GM12878 (cell line): ENCODE results near the gene HDAC5.

ENCODE experiments used
- BCL11A ChIP-seq: IDR thresholded peaks from 2 replicates; pipeline ENCODE4 v1.6.1; 2011; ENCODE audit warnings: low read depth, low read length
- BHLHE40 ChIP-seq, 2 experiments: fragments of 450-650 bp in 1 of 2; IDR thresholded peaks; 2 replicates each; pipeline ENCODE4 v1.6.1; 2011 to 2017; ENCODE audit warnings: low read depth in 2 of 2, borderline replicate concordance in 1 of 2, improper control_type of control experiment in 1 of 2, low read length in 1 of 2, mild to moderate bottlenecking in 1 of 2
- EZH2 ChIP-seq: IDR thresholded peaks from 2 replicates; pipeline ENCODE4 v1.6.1; 2012; ENCODE audit warnings: low read depth, mild to moderate bottlenecking, control low read depth, inconsistent platforms, low read length, borderline replicate concordance; ENCODE audit not compliant: control insufficient read depth
- HDAC6 ChIP-seq: fragments of 200-600 bp; sonication (generic); IDR thresholded peaks from one replicate; pipeline ENCODE4 v1.8.0; 2017; ENCODE audit warnings: antibody characterized with exemption; ENCODE audit not compliant: unreplicated experiment
- POLR2A ChIP-seq: IDR thresholded peaks from 2 replicates; pipeline ENCODE4 v1.6.1; 2011; ENCODE audit warnings: low read depth, mild to moderate bottlenecking, low read length
- POLR2AphosphoS2 ChIP-seq: IDR thresholded peaks from 2 replicates; pipeline ENCODE4 v1.6.1; 2011; ENCODE audit warnings: low read depth, mild to moderate bottlenecking, low read length, improper control_type of control experiment, moderate library complexity
- RFX5 ChIP-seq: IDR thresholded peaks from 2 replicates; pipeline ENCODE4 v1.6.1; 2011; ENCODE audit warnings: low read depth, low read length, improper control_type of control experiment
- SIN3A ChIP-seq: IDR thresholded peaks from 2 replicates; pipeline ENCODE4 v1.6.1; 2012; ENCODE audit warnings: low read depth, low read length, improper control_type of control experiment
- ZBED1 ChIP-seq: IDR thresholded peaks from 2 replicates; pipeline ENCODE4 v1.6.1; 2016; ENCODE audit warnings: borderline replicate concordance

GRCh38 chr17:44066204-44066930, 57.1 kb downstream of the HDAC5 start, which contains the start of gene LSM12:
- no peak; the same call in 1 of the 2 replicates for TF ChIP-seq SIN3A
- no peak for TF ChIP-seq EZH2
- TF ChIP-seq POLR2AphosphoS2: peak; percentile 59
- TF ChIP-seq HDAC6: no peak
- no peak for TF ChIP-seq BCL11A
- TF ChIP-seq BHLHE40 (IDR thresholded peaks at IDR 0.05; ENCODE audit: borderline replicate concordance in 1 of 2, low read depth in 2 of 2, low read length in 1 of 2): peak in 1 of 2 experiments; percentile 70; a peak in 2 of 4 replicates
- TF ChIP-seq ZBED1: no peak
- TF ChIP-seq RFX5: no peak
- TF ChIP-seq POLR2A: peak; percentile 84
